Endothelial cell of umbilical vein (primary cell): Measurements from ENCODE around the gene GYG1. TPM values are rescaled to one million over a fixed set of nuclear protein-coding genes. Genes with fewer than 3 reads are reported as not detected.

Source experiments
- BruUV-seq: library from RNA; stranded (reverse); fragments of 400-500 nt; replicated peaks from 2 replicates; lab custom pipeline; 2021; lab: Mats Ljungman, UMichigan
- CTCF ChIA-PET: fragments of 300-600, 350-600 bp; sonication (Branson Sonifier 250); formaldehyde crosslinking; loops from one replicate; lab custom pipeline; 2021; ENCODE audit warnings: antibody characterized with exemption, inconsistent platforms; lab: Charles Lee
- POLR2A ChIA-PET: fragments of 300-600, 350-600 bp; sonication (Branson Sonifier 250); formaldehyde crosslinking; loops from one replicate; lab custom pipeline; 2021; ENCODE audit warnings: antibody characterized with exemption, inconsistent platforms; lab: Charles Lee
- DNase-seq: peaks from one replicate; pipeline ENCODE4 v3.0.0-alpha.2; 2011; ENCODE audit warnings: low read depth, low spot score
- FAIRE-seq: peaks from 2 replicates; lab custom pipeline; 2011; peaks lifted over from hg19 to GRCh38; lab: Jason Lieb, UNC
- H2AFZ ChIP-seq: 2 replicates; pipeline ENCODE4 v1.6.0; 2012; ENCODE audit warnings: low read depth, low read length, control low read depth, inconsistent platforms
- H3K27ac ChIP-seq: 2 replicates; pipeline ENCODE4 v1.5.1; 2011; ENCODE audit warnings: low read depth, mild to moderate bottlenecking, control low read depth, low read length, moderate library complexity; ENCODE audit not compliant: insufficient read depth
- H3K27me3 ChIP-seq, 2 experiments: 2 replicates each; pipeline versions ENCODE4 v1.6.0 to v1.6.1; 2011; ENCODE audit warnings: low read length in 2 of 2, mixed read lengths in 1 of 2; ENCODE audit not compliant: control insufficient read depth in 2 of 2, insufficient read depth in 2 of 2
- H3K36me3 ChIP-seq, 2 experiments: 2 replicates in 1 of 2; 3 replicates in 1 of 2; pipeline ENCODE4 v1.5.1; 2011; ENCODE audit warnings: low read length in 2 of 2, mild to moderate bottlenecking in 1 of 2, moderate library complexity in 1 of 2; ENCODE audit not compliant: control insufficient read depth in 2 of 2, insufficient read depth in 2 of 2; ENCODE audit errors: extremely low read depth in 1 of 2
- H3K4me1 ChIP-seq: 3 replicates; pipeline ENCODE4 v1.5.1; 2011; ENCODE audit warnings: mild to moderate bottlenecking, low read length; ENCODE audit not compliant: control insufficient read depth, insufficient read depth; ENCODE audit errors: extremely low read depth
- H3K4me2 ChIP-seq: 2 replicates; pipeline ENCODE4 v1.6.1; 2011; ENCODE audit warnings: low read length, control low read depth, mixed read lengths; ENCODE audit not compliant: insufficient read depth
- H3K4me3 ChIP-seq, 3 experiments: fragments of 200-600 bp in 1 of 3; sonication (generic), shearing (Covaris generic) in 1 of 3; replicated peaks in 1 of 3; 2 replicates each; pipeline ENCODE4 v1.5.1; 2011 to 2016; ENCODE audit warnings: control low read depth in 3 of 3, low read length in 3 of 3, mild to moderate bottlenecking in 2 of 3, inconsistent platforms in 1 of 3, low read depth in 1 of 3, moderate library complexity in 1 of 3; ENCODE audit not compliant: insufficient read depth in 1 of 3
- H3K79me2 ChIP-seq: 2 replicates; pipeline ENCODE4 v1.6.0; 2012; ENCODE audit warnings: low read length, inconsistent platforms; ENCODE audit not compliant: control insufficient read depth, insufficient read depth
- H3K9ac ChIP-seq: replicated peaks from 2 replicates; pipeline ENCODE3; 2011; ENCODE audit warnings: low read length, control low read depth; ENCODE audit not compliant: insufficient read depth; ENCODE audit errors: extremely low read depth
- H3K9me1 ChIP-seq: replicated peaks from 3 replicates; pipeline ENCODE4 v1.6.0; 2011; ENCODE audit warnings: mild to moderate bottlenecking, low read length; ENCODE audit not compliant: control insufficient read depth, insufficient read depth; ENCODE audit errors: extremely low read depth
- H3K9me3 ChIP-seq: replicated peaks from 2 replicates; pipeline ENCODE4 v1.5.1; 2012; ENCODE audit warnings: low read length, inconsistent platforms; ENCODE audit not compliant: control insufficient read depth, insufficient read depth
- H4K20me1 ChIP-seq: replicated peaks from 2 replicates; pipeline ENCODE3; 2011; ENCODE audit warnings: mild to moderate bottlenecking, low read length; ENCODE audit not compliant: control insufficient read depth, insufficient read depth; ENCODE audit errors: extremely low read depth
- CTCF ChIP-seq, 2 donors: IDR thresholded peaks; 1 replicate in 1 of 2; 2 replicates in 1 of 2; pipeline ENCODE4 v1.5.1; 2011; ENCODE audit warnings: low read length in 2 of 2, mild to moderate bottlenecking in 2 of 2, moderate library complexity in 2 of 2, control low read depth in 1 of 2, inconsistent platforms in 1 of 2, low read depth in 1 of 2; ENCODE audit not compliant: insufficient read depth in 1 of 2; ENCODE audit errors: extremely low read depth in 1 of 2
- EZH2 ChIP-seq: IDR thresholded peaks from 2 replicates; pipeline ENCODE4 v1.6.1; 2012; ENCODE audit warnings: borderline replicate concordance, low read depth, mild to moderate bottlenecking, moderate library complexity, low read length, inconsistent platforms; ENCODE audit not compliant: severe bottlenecking
- FOS ChIP-seq: IDR thresholded peaks from 2 replicates; pipeline ENCODE4 v1.6.1; 2011; ENCODE audit warnings: mild to moderate bottlenecking, low read length, moderate library complexity, borderline replicate concordance; ENCODE audit not compliant: insufficient read depth
- GATA2 ChIP-seq: IDR thresholded peaks from 2 replicates; pipeline ENCODE4 v1.7.0; 2011; ENCODE audit warnings: low read depth, mild to moderate bottlenecking, moderate library complexity, mixed read lengths, low read length; ENCODE audit not compliant: insufficient read length, insufficient read depth
- JUN ChIP-seq: IDR thresholded peaks from 2 replicates; pipeline ENCODE4 v1.6.1; 2011; ENCODE audit warnings: borderline replicate concordance, low read depth; ENCODE audit not compliant: insufficient read length, insufficient read depth
- MAX ChIP-seq: IDR thresholded peaks from 2 replicates; pipeline ENCODE4 v1.6.1; 2011; ENCODE audit not compliant: insufficient read depth, insufficient read length
- MYC ChIP-seq: IDR thresholded peaks from one replicate; pipeline ENCODE4 v1.6.1; 2011; ENCODE audit warnings: mild to moderate bottlenecking, low read depth, low read length
- POLR2A ChIP-seq: IDR thresholded peaks from 2 replicates; pipeline ENCODE4 v1.6.1; 2012; ENCODE audit warnings: low read depth, mild to moderate bottlenecking, control low read depth, low read length
- POLR2AphosphoS5 ChIP-seq: IDR thresholded peaks from 2 replicates; pipeline ENCODE4 v1.6.1; 2012; ENCODE audit warnings: low read depth, mild to moderate bottlenecking, control low read depth, low read length, moderate library complexity; ENCODE audit not compliant: insufficient read depth
- dilution Hi-C: fragments of 300-500 bp; cut with MboI; formaldehyde crosslinking; loops from one replicate; pipeline ENCODE4 v1.15.0; 2019; ENCODE audit warnings: low sequenced_read_pairs; ENCODE audit not compliant: extremely low pct_ligation_motif_present
- intact Hi-C: fragments of 100-400 bp; cut with micrococcal nuclease; formaldehyde crosslinking; loops from one replicate; pipeline ENCODE4 v1.10.0; 2022
- polyA plus RNA-seq, 4 experiments: library from polyadenylated mRNA; depleted of rRNA in 3 of 4; stranded (reverse) in 3 of 4; unstranded in 1 of 4; fragments of >200 nt; gene quantifications; 2 replicates each; pipeline versions ENCODE4 v1.2.1 to v1.2.3, GENCODE V29; 2011 to 2012; ENCODE audit warnings: missing spikeins in 1 of 4
- total RNA-seq: library from RNA; stranded (reverse); gene quantifications from 2 replicates; pipeline ENCODE4 v1.2.3, GENCODE V29; 2021

Gene GYG1
- total and polyA plus RNA-seq, 2 donors (not counting 3 experiments of a cell fraction or from before 2014, with no cell fraction given): 24.7 to 58.5 TPM

GRCh38 chr3:148998715-148999423 is 7.5 kb downstream of the GYG1 start:
- DNase-seq (no peak), FAIRE-seq (no peak)
- Histone ChIP-seq H3K27me3 (no peaks in the 10 kb centered on the region), H4K20me1 (no peaks in the 10 kb centered on the region), H3K9me1 (no peaks in the 10 kb centered on the region), H3K9me3 (no peaks in the 10 kb centered on the region), H3K4me2 (no peak overlapping the region), H3K79me2 (no peaks in the 10 kb centered on the region), H3K9ac (no peak overlapping the region), H3K4me1 (no peaks in the 10 kb centered on the region), H2AFZ (no peak overlapping the region), H3K36me3 (peaks cover 10 to 13% of the 10 kb centered on the region in 2 experiments), H3K4me3 (no peak overlapping the region), H3K27ac (no peak overlapping the region)
- no peak for TF ChIP-seq CTCF (IDR thresholded peaks at IDR 0.05; ENCODE audit: extremely low read depth in 1 of 2, insufficient read depth in 1 of 2, low read depth in 1 of 2, low read length in 2 of 2)
- TF ChIP-seq POLR2AphosphoS5: no peak
- TF ChIP-seq MYC: no peak
- no peak for TF ChIP-seq FOS
- no peak for TF ChIP-seq POLR2A
- TF ChIP-seq MAX: no peak
- no peak for TF ChIP-seq EZH2
- no peak for TF ChIP-seq JUN
- TF ChIP-seq GATA2: no peak
- ChIA-PET CTCF (interaction anchor here (1.5 to 4.7 kb wide), 2 partner anchors 10 to 43 kb away, joined by 4 to 17 read pairs; no protein-coding TSS in a partner anchor), POLR2A (no interaction called here)
- dilution Hi-C loops (no loop called here), intact Hi-C loops (no loop called here)
- no TSS peak for BruUV-seq
